Stimulated activated CD4-positive, alpha-beta T cell treated with anti-CD3 and anti-CD28 coated beads, TNF-alpha, amount 100 ng/mL, for 48 hours (primary cell): ENCODE results near the gene CLDN16.

ENCODE experiments used
- DNase-seq, 3 donors: peaks; one replicate each; pipeline ENCODE4 v3.0.0-alpha.2; 2020; ENCODE audit warnings: low read depth in 3 of 3

CLDN16 gene, protein sequence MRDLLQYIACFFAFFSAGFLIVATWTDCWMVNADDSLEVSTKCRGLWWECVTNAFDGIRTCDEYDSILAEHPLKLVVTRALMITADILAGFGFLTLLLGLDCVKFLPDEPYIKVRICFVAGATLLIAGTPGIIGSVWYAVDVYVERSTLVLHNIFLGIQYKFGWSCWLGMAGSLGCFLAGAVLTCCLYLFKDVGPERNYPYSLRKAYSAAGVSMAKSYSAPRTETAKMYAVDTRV

DNA sequence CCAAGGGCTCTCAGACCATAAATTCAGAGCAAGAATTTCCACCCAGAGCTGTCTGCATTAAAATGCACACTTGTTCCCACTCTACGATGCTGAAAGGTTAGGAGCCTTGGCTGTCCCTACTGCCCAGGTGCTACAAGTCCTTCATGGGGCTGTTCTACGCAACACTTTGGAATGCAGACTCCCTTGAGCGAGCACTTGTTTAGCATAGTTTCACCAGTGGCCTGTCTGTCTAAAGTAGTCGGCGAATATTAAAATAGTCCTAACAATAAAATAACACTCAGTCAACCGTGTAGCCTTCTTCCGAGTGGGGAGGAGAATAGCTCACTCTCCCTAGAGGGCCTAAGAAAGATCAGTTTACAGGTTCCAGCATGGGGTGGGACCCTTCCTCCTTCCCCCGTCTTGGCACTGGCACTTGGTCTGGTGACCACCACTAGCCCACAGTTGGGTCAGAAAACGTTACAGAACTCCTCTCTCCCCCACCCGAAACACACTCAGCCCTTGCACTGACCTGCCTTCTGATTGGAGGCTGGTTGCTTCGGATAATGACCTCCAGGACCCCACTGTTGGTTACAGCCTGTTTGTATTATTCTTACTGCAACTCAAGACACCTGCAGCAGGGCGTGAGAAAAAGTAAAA, at the start of gene CLDN16:
Gene CLDN16, plus strand, starts transcription at position 586 of the 636 bp plus-strand sequence. CDS start 167 bp downstream, outside the sequence.
- DNase-seq: no peak

DNA sequence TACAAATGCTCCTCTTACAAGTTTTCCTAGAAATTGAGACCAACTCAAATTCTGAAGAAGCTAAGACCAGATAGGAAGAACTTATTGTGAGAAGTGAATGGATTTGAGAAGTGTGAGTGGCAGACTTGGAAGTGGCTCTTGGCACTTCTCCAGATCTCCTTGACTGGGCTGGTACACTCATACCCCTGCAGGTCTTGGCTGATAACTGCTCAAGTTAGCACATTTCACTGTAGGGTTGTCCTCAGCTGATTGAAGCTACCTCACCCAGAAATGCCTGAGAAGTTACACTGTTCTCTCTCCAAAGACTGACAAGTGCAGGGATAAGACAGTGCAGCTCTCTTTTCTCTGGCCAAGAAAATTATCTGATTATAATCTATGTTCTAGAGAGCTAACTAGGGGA, 49.2 kb upstream of the CLDN16 start:
- no peak for DNase-seq

DNA sequence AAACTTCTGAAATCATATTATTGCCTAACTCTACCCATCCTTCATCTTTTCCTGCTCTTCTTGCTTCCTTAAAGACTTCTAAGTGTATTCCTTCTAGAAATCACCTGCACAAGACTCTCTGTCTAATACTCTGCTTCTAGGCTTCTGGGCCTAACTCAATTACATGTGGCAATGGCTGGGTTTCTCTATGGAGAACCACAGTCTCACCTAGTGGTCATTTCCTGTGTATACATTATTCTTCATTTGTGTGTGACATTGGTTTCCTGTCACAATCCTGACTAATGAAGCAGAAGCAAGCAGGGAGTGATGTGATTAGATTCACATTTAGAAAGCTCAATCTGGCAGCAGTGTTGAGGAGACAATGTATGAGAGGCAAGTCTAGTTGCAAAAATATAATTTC, 48.8 kb upstream of the CLDN16 start:
- no peak for DNase-seq

DNA sequence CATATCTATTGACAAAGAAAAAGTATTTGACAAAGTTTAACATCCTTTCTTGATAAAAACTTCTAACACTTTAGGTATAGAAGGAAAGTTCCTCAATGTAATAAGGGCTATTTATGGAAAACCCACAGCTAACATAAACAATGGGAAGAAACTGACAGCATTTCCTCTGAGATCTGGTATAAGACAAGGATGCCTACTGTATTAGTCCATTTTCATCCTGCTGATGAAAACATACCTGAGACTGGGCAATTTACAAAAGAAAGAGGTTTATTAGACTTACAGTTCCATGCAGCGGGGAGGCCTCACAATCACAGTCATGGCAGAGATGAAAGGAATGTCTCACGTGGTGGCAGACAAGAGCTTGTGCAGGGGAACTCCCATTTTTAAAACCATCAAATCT, 47.9 kb upstream of the CLDN16 start:
- no peak for DNase-seq

DNA sequence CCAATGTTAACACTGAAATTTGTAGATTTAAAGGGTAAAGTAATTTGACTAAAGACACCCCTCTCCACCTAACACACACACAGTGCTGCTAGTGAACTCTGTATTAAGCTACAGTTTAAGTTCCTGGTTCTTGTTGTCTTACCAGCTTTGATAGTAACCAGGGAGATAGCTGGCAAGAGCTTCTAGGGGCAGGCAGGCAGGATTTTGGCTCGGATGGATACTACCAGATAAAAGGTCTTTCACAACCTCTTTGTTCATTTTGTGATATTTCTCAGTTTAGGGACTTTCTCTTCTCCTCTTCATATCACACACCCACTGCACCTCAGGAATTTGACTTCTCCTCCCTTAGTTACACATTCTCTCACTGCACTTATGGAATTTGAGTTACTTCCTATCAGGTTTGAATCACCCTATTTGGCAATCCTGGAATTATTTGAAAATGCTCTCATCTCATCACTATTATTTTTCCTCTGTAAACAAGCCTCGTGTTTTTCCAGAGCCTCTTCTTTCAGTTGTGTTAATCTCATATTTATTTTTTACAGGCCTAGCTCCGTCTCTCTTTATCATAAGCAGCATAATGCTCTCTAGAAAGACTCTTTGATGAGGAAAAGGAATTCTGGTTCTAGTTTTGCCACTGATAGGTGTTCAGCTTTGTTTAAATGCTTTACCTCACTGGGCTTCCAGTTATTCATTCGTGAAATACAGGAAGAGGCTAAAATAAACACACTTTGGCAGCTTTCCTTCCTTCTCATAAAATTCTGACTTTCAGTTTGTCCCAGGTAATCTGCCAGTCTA, 42.7 kb upstream of the CLDN16 start:
- DNase-seq: no peak

DNA sequence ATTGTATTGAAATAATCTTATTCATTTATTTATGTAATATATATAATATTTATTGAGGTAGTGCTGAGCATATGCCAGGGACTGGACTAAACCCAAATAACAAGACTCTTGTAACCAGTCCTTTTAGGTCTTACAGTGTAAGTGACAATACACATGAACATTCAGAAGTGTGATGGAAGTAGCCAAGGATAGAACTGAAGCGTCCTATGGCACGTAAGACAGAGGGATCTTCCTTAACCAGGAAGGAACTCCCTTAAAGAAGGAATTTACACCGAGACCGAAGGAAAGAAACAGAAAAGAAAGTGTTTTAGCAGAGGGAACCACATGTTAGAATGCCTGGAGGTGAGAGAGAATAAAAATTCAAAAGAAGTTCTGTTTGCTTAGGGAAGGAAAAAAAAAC, 42.1 kb upstream of the CLDN16 start:
- DNase-seq: no peak

DNA sequence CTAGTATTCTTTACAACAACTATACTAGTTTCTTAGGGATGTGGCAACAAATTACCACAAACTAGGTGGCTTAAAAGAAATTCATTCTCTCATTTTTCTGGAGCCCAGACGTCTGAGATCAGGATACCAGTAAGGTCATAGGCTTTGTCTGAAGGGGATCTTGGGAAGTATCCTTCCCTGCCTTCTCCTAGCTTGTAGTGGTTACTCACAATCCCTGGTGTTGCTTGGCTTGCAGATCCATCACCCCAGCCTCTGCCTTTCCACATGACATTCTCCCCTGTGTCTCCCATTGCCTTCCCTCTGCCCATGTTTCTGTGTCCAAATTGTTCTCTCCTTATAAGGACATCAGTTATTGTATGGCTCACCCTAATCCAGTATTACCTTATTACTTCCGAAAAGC, 41.4 kb upstream of the CLDN16 start:
- DNase-seq: no peak

DNA sequence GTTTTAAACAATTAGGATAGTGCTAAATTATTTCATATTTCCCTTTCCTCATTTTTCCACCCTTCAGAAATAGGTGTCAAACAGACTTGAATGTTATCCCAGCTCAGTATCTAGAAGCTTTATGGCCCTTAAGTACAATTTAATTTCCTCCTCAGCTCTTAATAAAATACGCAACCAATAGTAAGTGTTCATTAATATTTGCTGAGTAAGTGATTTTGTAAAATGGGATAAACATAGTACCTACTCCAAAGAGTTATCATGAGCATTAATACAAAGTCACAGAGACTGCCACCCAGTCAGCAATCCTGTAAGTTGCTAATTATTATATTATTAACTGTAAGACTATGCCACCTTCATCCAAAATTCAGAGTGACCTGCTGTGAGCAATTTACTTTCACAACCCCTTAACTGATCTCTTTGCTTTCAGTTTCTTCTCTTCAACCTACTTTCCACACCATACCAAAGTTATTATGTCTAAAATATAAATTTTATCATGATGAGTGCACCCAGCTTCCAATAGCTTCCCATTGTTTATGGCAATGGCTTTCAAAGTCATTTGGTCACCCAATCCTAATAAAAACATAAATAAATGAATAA, 35.0 kb upstream of the CLDN16 start:
- DNase-seq: no peak

DNA sequence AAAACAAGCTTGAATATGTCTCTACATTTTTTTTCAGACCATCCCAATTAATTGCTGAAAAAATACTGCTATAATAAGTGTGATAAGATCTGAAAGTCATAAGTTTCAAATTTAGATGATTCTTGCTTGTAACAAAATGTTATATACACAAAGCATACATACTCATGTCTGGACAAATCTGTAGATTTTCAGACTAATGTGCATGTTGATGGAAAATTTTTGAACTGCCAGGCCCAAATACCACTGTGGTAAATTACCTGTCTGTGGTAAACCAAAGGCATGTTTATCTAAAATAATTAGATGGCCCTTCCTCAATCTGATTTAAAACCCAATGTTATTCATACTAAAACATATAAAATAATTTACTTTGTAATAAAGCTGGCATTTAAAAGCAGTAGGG, 31.7 kb upstream of the CLDN16 start:
- DNase-seq: no peak

DNA sequence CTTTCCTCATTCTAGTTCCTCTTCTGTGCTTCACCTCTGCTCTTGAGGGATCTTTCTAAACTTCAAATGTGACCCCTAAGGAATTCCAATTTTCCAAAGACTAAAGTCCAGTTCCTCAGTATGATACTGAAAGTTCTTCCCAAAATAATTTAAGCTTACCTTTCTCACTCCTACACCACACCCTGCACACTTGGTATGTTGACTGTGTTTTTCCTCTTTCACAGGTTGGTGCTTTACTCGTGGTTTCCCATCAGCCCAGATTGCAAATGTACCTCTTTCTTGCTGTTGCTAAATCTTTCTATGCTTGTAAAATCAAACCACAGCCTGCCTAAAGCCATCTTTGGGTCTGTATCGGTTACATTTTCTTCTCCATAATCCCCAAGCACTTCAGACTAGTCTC, 30.5 kb upstream of the CLDN16 start:
- DNase-seq: no peak

DNA sequence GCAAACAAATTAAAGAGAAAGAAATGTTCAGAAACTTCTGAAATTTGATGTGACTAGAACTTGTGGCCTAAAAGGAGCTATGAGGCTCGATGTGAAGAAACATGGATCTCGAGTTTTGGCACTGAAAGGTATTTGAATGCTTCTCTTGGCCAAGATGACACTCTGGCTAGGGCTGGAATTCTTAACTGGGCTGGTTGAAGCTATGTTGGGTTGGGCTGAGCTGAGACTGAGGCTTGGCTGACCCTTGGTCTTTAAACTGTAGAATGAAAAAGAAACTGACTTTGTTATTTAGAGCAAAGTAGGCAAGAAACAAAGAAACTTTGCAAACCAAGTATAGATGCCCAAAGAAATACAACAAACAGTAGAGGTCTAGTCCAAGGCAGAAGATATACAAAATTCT, 28.1 kb upstream of the CLDN16 start:
- DNase-seq: no peak

DNA sequence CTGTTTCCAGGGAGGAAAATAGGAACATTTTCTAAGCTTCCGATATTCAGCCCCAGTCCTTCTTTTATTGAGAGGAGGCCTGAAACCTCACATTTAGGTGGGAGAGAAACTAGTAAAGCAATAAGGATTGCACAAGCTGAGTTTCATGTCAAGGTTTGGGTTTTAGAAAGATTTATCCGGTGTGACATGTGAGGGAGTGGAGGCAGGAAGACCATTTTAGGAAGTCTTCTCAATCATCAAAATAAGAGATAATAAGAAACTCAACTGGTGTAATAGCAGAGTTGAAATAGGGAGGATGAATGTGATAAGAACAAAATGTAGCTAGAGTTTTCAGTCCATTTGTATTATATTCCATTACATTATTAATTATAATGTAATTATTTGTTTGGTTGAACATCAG, 27.7 kb upstream of the CLDN16 start:
- DNase-seq: no peak

DNA sequence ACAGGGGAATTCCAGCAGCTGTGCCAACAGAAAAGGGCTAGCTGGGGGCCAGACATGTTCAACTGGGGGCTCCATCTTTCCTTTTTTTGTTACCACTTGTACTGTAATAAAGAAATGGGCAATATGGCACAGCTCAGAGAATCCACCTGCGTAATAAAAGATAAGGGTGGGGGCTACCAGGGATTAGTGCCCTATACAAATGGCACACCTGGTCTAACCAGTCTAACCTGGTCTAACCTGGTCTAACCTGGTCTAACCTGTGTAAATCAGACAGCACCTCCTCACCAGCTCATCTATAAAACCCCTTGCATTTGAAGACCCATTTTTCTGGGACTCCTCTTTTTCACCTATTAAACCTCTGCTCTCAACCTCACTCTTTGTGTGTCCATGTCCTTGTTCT, 26.2 kb upstream of the CLDN16 start:
- no peak for DNase-seq

DNA sequence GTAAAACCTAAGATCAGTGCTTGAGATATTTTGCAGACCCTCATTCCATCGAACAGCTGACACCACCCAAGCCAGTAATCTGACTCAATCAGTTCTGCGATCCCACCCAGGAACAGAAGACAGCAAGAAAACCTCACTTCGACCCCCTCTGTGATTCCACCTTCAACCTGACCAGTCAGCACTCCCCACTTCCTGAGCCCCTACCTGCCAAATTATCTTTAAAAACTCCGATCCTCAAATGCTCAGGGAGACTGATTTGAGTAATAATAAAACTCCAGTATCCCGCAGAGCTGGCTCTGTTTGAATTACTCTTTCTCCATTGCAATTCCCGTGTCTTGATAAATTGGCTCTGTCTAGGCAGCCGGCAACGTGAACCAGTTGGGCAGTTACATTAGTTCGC, 25.7 kb upstream of the CLDN16 start:
- no peak for DNase-seq

DNA sequence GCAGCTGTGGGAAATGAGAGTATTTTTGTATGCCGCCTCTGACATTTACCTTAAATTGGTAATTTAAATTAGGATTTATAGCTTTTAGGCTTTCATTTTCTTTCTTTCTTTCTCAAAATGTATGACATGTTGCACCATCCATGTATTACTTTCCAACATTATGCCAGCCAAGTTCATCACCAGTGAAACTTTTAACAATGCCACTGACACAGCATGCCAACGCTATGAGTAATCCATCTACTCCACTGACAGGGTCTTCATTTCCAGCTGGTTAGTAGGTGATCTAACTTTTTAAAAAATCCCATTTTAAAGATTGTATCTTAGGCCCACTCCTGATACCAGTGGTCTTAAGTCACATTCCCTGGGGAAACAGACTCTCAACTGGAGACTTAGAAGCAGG, 21.8 kb upstream of the CLDN16 start:
- DNase-seq: no peak

DNA sequence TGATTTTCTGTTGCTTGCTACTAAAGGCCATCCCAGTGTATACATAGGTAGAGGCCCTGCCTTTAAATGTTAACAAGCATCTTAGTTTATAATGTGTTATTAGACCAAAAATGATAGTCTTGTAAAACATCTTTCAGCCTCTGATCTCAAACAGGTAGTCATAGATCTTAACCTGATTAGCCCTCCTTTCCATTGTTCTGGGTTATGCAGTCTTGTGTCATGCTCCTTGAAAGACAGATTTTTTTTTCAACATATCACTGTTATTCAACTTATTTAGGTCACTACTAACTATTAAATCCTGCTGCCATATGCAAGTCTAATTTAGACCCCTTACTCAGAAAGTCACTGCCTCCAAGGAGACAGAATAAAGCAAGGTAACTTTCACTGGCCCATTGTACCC, 19.1 kb upstream of the CLDN16 start:
- no peak for DNase-seq

DNA sequence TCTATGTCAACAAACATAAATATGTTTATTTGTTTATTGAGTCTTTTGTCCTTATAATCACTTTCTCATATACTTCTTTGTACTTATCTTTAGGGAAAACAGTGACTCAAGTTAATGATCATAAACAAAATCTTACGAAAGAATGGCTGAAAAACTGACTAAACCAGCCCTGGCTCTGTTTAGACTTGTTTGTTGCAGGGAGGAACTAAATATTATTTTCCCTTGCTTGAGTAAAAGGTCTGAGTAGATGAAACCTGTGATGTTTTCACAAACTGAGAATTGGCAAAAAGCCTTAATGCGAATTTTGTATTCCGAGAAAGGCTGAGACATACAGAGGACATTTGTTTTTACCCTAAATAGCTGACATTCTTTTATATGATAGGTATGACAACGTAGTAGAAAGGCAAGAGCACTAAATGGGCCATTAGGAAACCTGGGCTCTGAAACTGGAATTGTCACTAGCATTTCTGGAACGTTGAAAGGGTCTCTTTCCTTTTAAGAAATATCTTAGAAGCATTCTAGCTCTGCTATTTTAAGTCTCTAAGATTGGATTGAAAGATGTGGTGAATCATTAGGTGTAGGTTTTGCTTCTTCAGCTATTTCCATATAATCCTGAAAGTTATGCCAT, 18.2 kb upstream of the CLDN16 start:
- DNase-seq: no peak

DNA sequence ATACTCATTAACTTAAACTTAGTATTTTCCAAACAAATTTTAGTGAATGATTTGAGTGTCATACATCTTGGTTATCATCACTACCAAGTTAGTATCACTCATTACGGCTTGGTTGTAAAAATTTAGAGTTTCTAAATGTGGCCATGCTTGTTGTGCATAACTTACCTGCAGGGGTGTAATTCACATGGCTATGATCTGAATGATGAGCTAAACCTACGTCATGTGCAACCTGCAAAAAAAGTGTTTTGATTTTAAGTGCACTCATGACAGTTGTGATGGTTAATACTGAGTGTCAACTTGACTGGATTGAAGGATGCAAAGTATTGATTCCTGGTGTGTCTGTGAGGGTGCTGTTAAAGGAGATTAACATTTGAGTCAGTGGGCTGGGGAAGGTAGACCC, 17.6 kb upstream of the CLDN16 start:
- DNase-seq: no peak

DNA sequence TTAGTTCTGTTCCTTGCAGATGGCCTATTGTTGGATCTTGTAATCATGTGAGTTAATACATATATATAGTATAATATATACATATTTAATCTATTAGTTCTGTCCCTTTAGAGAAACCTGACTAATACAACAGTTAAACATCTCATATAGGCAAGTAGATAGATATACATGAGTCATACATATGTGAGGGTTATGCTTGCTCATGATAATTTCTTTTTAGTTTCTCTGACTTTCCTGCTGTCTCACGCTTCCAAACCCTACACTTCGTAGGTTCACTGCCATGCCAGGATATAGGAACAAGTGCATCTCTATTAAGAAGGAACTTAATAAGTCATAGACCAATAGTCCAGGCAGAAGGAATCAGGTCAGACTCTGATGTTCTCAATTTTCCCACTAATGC, 16.8 kb upstream of the CLDN16 start:
- DNase-seq: no peak

DNA sequence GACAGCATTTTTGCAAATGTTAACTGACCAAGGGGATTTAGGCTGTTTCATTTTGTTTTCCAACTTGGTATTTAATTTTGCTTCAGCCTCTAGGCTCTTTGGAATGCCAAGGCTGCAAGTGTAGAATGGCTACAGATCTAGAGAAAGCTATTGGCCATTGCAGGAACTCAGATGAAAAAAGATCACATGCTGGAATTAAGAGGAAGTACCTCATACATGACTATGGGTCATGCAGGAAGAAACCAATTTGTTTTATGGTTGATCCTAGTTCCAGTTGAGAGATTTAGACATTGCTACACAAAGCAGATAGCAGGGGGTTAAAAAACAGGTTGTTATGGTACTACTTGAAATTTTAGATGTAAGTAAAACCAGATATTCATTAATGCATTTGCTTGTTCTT, 12.7 kb upstream of the CLDN16 start:
- DNase-seq: no peak

DNA sequence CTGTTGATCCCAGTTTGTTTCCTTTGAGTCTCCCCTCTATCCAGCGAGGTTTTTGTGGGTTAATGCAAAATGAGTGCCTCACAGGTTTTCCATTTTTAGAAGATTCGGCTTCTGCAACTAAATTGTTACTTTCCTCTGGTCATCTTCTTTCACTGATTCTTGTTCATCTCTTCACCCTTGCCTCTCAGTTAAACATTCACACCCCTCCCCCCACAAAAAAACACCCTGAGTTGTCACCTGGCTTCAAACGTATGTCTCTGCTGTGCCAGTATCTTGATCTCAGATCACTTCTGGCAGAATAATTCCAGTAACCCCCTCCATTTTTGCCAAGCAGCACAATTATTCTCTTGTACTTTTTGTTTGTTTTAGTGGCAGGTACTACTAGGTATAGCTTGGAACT, 12.3 kb upstream of the CLDN16 start:
- DNase-seq: no peak

DNA sequence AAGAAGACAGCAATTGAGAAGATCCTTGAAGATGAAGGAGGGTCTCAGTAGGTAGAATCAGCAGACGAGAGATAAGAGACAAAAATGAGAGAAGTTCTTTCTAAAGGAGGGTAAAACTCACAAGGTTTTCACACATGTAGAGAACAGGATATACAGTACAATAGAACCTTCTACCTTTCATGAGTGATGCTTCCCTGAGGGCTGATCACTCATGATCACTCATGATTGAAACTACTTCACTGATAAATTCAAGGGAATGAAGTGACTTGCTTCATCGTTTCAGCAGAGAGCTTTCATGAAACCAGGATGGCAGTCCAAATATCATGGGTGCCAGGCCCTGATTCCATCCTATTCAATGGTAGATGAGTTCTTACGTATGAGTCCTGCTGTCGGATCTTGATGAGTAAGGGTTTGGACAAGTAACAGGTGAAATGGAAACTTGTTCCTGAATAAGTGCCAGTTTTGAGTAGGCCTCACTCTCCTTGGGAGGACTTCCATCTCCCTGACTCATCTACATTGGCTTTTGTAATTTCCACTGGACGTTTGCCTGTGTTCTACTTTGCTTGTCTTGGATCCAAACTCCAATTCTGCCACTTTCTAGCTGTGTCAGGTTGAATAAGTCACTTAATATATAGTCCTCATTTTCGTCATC, 9.6 kb upstream of the CLDN16 start:
- DNase-seq: no peak
